Hepatocyte (in vitro differentiated cells): ENCODE results near the gene CH25H. TPM values are rescaled to one million over a fixed set of nuclear protein-coding genes. Genes with fewer than 3 reads are reported as not detected.

Experiments
- DNase-seq: peaks from one replicate; pipeline ENCODE4 v3.0.0-alpha.2; 2016; ENCODE audit warnings: low spot score
- H2AFZ ChIP-seq: fragments of 200-600 bp; sonication (generic); 2 replicates; pipeline ENCODE4 v1.6.0; 2016; ENCODE audit warnings: antibody characterized with exemption, mild to moderate bottlenecking
- H3K27ac ChIP-seq: fragments of 200-600 bp; sonication (generic); 2 replicates; pipeline ENCODE4 v1.5.1; 2016; ENCODE audit warnings: mild to moderate bottlenecking
- H3K27me3 ChIP-seq: fragments of 200-600 bp; sonication (generic); 2 replicates; pipeline ENCODE4 v1.6.1; 2016
- H3K36me3 ChIP-seq: fragments of 200-600 bp; sonication (generic); replicated peaks from 2 replicates; pipeline ENCODE4 v1.5.1; 2016; ENCODE audit warnings: low read depth; ENCODE audit not compliant: insufficient read depth
- H3K4me1 ChIP-seq: fragments of 200-600 bp; sonication (generic); 2 replicates; pipeline ENCODE4 v1.5.1; 2016; ENCODE audit warnings: mild to moderate bottlenecking, moderate library complexity; ENCODE audit not compliant: insufficient read depth
- H3K4me2 ChIP-seq: fragments of 200-600 bp; sonication (generic); 2 replicates; pipeline ENCODE4 v1.6.0; 2016
- H3K4me3 ChIP-seq: fragments of 200-600 bp; sonication (generic); 2 replicates; pipeline ENCODE4 v1.5.1; 2016; ENCODE audit warnings: mild to moderate bottlenecking
- H3K79me2 ChIP-seq: fragments of 200-600 bp; sonication (generic); 2 replicates; pipeline ENCODE4 v1.6.0; 2017; ENCODE audit warnings: mild to moderate bottlenecking
- H3K9me2 ChIP-seq: fragments of 200-600 bp; sonication (generic); replicated peaks from 2 replicates; pipeline ENCODE4 v1.6.0; 2017; ENCODE audit warnings: mild to moderate bottlenecking; ENCODE audit not compliant: insufficient read depth
- H3K9me3 ChIP-seq: fragments of 200-600 bp; sonication (generic); 2 replicates; pipeline ENCODE4 v1.5.1; 2016; ENCODE audit warnings: low read depth, mild to moderate bottlenecking
- H4K20me1 ChIP-seq: fragments of 200-600 bp; sonication (generic); 2 replicates; pipeline ENCODE4 v1.6.0; 2016; ENCODE audit warnings: mild to moderate bottlenecking; ENCODE audit not compliant: insufficient read depth, poor library complexity, severe bottlenecking
- CTCF ChIP-seq: fragments of 200-600 bp; sonication (generic); IDR thresholded peaks from 2 replicates; pipeline ENCODE4 v1.5.1; 2016; ENCODE audit warnings: antibody characterized with exemption, mild to moderate bottlenecking; ENCODE audit not compliant: poor library complexity
- EZH2 ChIP-seq: fragments of 200-600 bp; sonication (generic); IDR thresholded peaks from 2 replicates; pipeline ENCODE4 v1.6.1; 2016; ENCODE audit warnings: antibody characterized with exemption, mild to moderate bottlenecking, borderline replicate concordance
- EZH2phosphoT487 ChIP-seq: fragments of 200-600 bp; sonication (generic); IDR thresholded peaks from one replicate; pipeline ENCODE4 v1.6.1; 2018; ENCODE audit warnings: antibody characterized with exemption, mild to moderate bottlenecking, low read depth, moderate library complexity; ENCODE audit not compliant: unreplicated experiment, severe bottlenecking
- WGBS: methylation state at CpG from one replicate; pipeline ENCODE4 v1.1.6; 2016; ENCODE audit warnings: low lambda C conversion rate; ENCODE audit errors: missing lambda C conversion rate; 5-methylcytosine and 5-hydroxymethylcytosine counted together
- polyA plus RNA-seq: library from polyadenylated mRNA; unstranded; fragments of >200 nt; fragmentation: Nextera tagmentation; extraction: Ambion mirVana; gene quantifications from 2 replicates; pipeline ENCODE4 v1.2.1, GENCODE V29; 2016
- total RNA-seq: library from RNA; depleted of rRNA; stranded (reverse); fragments of >200 nt; gene quantifications from 2 replicates; pipeline ENCODE4 v1.2.3, GENCODE V29; 2014

The CH25H gene
- total and polyA plus RNA-seq, 2 experiments from 2014 or later = 3.8 to 8.8 TPM

GRCh38 chr10:89252225-89252585 lies 45.1 kb upstream of the CH25H start:
- H2AFZ ChIP-seq = no peak overlapping the region
- H3K9me3 ChIP-seq = no peaks in the 10 kb centered on the region
- H3K79me2 ChIP-seq = peaks cover 15% of the 10 kb centered on the region
- H3K4me2 ChIP-seq = peak overlapping the region; percentile 81
- H3K4me1 ChIP-seq = no peaks in the 10 kb centered on the region
- TF ChIP-seq EZH2 (no peak), CTCF (no peak), EZH2phosphoT487 (no peak)
- no peaks in the 10 kb centered on the region for H3K27me3 ChIP-seq
- no peak overlapping the region for H3K27ac ChIP-seq
- H3K4me3 ChIP-seq = no peak overlapping the region
- no peak for DNase-seq
- H3K9me2 ChIP-seq = no peaks in the 10 kb centered on the region
- H3K36me3 ChIP-seq = no peaks in the 10 kb centered on the region
- no peaks in the 10 kb centered on the region for H4K20me1 ChIP-seq
- 91% methylated on average over 2 of the region's 2 CpGs for WGBS

- no peaks in the 10 kb centered on the region for H3K9me3 ChIP-seq
- H3K79me2 ChIP-seq = peaks cover 15% of the 10 kb centered on the region
- H3K27ac ChIP-seq = peak within 1 kb of the TSS; percentile 77
- peak within 1 kb of the TSS; percentile 89 for H3K4me3 ChIP-seq
- 3% methylated on average over 46 of the region's 53 CpGs for WGBS
- TF ChIP-seq CTCF (no peak), EZH2phosphoT487 (no peak), EZH2 (no peak)
- peak within 1 kb of the TSS; percentile 81 for H3K4me2 ChIP-seq
- peak within 1 kb of the TSS; percentile 79 for H2AFZ ChIP-seq
- no peaks in the 10 kb centered on the region for H3K9me2 ChIP-seq
- H3K4me1 ChIP-seq = no peaks in the 10 kb centered on the region
- H3K36me3 ChIP-seq = no peaks in the 10 kb centered on the region
- no peaks in the 10 kb centered on the region for H3K27me3 ChIP-seq
- no peaks in the 10 kb centered on the region for H4K20me1 ChIP-seq
- peak; percentile 97 for DNase-seq
Observed at GRCh38 chr10:89251409-89252224, 44.5 kb upstream of the CH25H start, which contains the start of gene LIPA. Gene LIPA, minus strand, starts transcription at chr10:89251775. Its CDS starts 4,127 bp downstream, at chr10:89247648.

GRCh38 chr10:89250865-89251408 lies 43.8 kb upstream of the CH25H start:
- WGBS = 34% methylated on average over 13 of the region's 13 CpGs
- no peaks in the 10 kb centered on the region for H3K9me2 ChIP-seq
- DNase-seq = peak; percentile 17

More at GRCh38 chr10:89250865-89251408, 43.8 kb upstream of the CH25H start:
- Histone ChIP-seq H3K4me1 (no peaks in the 10 kb centered on the region), H3K79me2 (peaks cover 15% of the 10 kb centered on the region), H3K4me3 (peak overlapping the region; percentile 89), H3K9me3 (no peaks in the 10 kb centered on the region), H2AFZ (peak overlapping the region; percentile 79), H4K20me1 (no peaks in the 10 kb centered on the region), H3K36me3 (no peaks in the 10 kb centered on the region), H3K27me3 (no peaks in the 10 kb centered on the region), H3K4me2 (peak overlapping the region; percentile 81), H3K27ac (peak overlapping the region; percentile 77)
- TF ChIP-seq EZH2phosphoT487 (no peak), EZH2 (no peak), CTCF (no peak)
